Pancreas (tissue), 10 donors: ENCODE measurements around the gene BCAS3. TPM values are rescaled to one million over a fixed set of nuclear protein-coding genes. Genes with fewer than 3 reads are reported as not detected.

Experiments used
- ATAC-seq, 4 donors: fragments of 200-7000 bp; cut with Tn5 transposase; one replicate each; pipeline versions ENCODE4 v1.8.0 to v1.9.1; 2020; ENCODE audit warnings: mild to moderate bottlenecking in 4 of 4, moderate library complexity in 4 of 4
- DNase-seq, 6 donors: peaks; one replicate each; pipeline ENCODE4 v3.0.0-alpha.2; 2020
- FAIRE-seq: peaks from 2 replicates; lab custom pipeline; 2012; peaks lifted over from hg19 to GRCh38; lab: Jason Lieb, UNC
- H3K27ac ChIP-seq, 4 donors: fragments of 200-600 bp; sonication (generic); 1 replicate in 3 of 4; 2 replicates in 1 of 4; pipeline versions ENCODE4 v1.5.0 to v1.8.0; 2020
- H3K27me3 ChIP-seq, 4 donors: fragments of 200-600 bp; one replicate each; pipeline ENCODE4 v1.8.0; 2021
- H3K36me3 ChIP-seq, 3 donors: fragments of 200-600 bp; sonication (generic) in 1 of 3; one replicate each; pipeline versions ENCODE4 v1.5.0 to v1.8.0; 2020 to 2021
- H3K4me1 ChIP-seq, 3 donors: fragments of 200-600 bp; one replicate each; pipeline ENCODE4 v1.8.0; 2021
- H3K4me3 ChIP-seq, 4 donors: fragments of 200-600 bp; sonication (generic) in 2 of 4; one replicate each; pipeline versions ENCODE4 v1.5.0 to v1.8.0; 2020 to 2021
- H3K9me3 ChIP-seq, 4 donors: fragments of 200-600 bp; one replicate each; pipeline ENCODE4 v1.8.0; 2021
- WGBS, 2 donors: extraction: QIAGEN DNeasy Blood & Tissue Kit; methylation state at CpG; one replicate each; pipeline ENCODE4 v1.1.7; 2013; 5-methylcytosine and 5-hydroxymethylcytosine counted together
- intact Hi-C, 3 donors: fragments of 100-400 bp; cut with DNase I; formaldehyde crosslinking; loops; one replicate each; pipeline versions ENCODE4 v1.11.1 to v1.14.2; 2022
- polyA plus RNA-seq, 2 donors: library from polyadenylated mRNA; stranded (reverse); fragments of 200-250 nt; gene quantifications; one replicate each; pipeline ENCODE4 v1.2.3, GENCODE V29; 2013
- total RNA-seq, 6 donors: library from RNA; stranded (reverse); fragmentation: NEBNext Ultra II Directional in 4 of 6; extraction: Animal tissue kit (Norgen Biotek cat#: 25700) in 4 of 6; gene quantifications; one replicate each; pipeline versions ENCODE4 v1.2.1 to v1.2.4, GENCODE V29; 2021 to 2023
- TF ChIP-seq, protein P1 (sequence below), 4 donors: fragments of 200-600 bp; sonication (generic) in 3 of 4; IDR thresholded peaks; one replicate each; pipeline versions ENCODE4 v1.5.0 to v1.8.0; 2021; ENCODE audit warnings: antibody characterized with exemption in 4 of 4
- donor health status: healthy with polysubstance abuse.
- donor health status: DM: no; HTN: no; CAD: no; lungs with moderate emphysema.
- donor health status: DM: no; HTN: no; CAD: no.
- donor health status: control.
- donor health status: control.
- donor health status: Bipolar disorder and iron deficiency.
- donor health status: DM: yes; HTN: yes; CAD: no.
- donor health status: DM: no; HTN: no; CAD: no.
- donor health status: DM: no; HTN: no; CAD: no.
- donor health status: DM: yes; HTN: yes; CAD: no.

Gene BCAS3
- total and polyA plus RNA-seq, 8 donors, result 4.6 to 27.7 (median 13.2) TPM

DNA sequence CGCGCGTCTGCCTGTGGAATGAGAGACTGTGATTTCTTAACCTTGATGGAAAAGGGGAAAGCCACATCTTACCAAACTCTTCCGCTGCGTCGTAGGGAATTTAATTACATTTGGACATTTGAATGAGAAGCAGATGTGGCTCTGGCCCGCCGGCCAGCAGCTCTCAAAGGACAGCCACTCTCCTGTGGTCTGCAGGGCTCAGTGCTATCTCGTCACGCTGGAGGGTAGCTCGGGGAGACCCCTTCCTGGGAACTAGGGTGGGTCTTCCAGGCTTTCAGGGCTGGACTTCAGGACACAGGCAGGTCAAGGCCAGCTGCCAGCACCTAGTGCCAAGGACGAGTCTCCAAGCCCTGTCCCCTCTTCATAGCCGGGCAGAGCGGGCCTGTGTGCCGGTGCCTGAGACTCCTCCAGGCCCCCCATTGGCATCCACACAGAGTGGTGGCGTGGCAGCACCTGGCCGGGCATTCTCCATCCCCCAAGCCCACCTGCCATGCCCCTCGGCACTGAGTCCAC, 706.1 kb downstream of the BCAS3 start:
- Histone ChIP-seq H3K4me1 (no peaks in the 10 kb centered on the region), H3K27me3 (no peaks in the 10 kb centered on the region), H3K9me3 (no peaks in the 10 kb centered on the region), H3K36me3 (no peaks in the 10 kb centered on the region), H3K27ac (no peak overlapping the region), H3K4me3 (no peak overlapping the region)
- intact Hi-C loops, result loop anchor here in 1 of 3 donors (10.0 kb wide), 1 partner anchor 659 kb away; no protein-coding TSS in a partner anchor
- peak in 1 of 6 donors; percentile 43 for DNase-seq
- WGBS, 2 donors, result 90 to 94% methylated on average over 18 of the region's 18 CpGs
- TF ChIP-seq, protein P1, sequence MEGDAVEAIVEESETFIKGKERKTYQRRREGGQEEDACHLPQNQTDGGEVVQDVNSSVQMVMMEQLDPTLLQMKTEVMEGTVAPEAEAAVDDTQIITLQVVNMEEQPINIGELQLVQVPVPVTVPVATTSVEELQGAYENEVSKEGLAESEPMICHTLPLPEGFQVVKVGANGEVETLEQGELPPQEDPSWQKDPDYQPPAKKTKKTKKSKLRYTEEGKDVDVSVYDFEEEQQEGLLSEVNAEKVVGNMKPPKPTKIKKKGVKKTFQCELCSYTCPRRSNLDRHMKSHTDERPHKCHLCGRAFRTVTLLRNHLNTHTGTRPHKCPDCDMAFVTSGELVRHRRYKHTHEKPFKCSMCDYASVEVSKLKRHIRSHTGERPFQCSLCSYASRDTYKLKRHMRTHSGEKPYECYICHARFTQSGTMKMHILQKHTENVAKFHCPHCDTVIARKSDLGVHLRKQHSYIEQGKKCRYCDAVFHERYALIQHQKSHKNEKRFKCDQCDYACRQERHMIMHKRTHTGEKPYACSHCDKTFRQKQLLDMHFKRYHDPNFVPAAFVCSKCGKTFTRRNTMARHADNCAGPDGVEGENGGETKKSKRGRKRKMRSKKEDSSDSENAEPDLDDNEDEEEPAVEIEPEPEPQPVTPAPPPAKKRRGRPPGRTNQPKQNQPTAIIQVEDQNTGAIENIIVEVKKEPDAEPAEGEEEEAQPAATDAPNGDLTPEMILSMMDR (IDR thresholded peaks at IDR 0.05), result no peak
- FAIRE-seq, result no peak
- peak in 2 of 4 donors; percentile 15 to 24 for ATAC-seq

DNA sequence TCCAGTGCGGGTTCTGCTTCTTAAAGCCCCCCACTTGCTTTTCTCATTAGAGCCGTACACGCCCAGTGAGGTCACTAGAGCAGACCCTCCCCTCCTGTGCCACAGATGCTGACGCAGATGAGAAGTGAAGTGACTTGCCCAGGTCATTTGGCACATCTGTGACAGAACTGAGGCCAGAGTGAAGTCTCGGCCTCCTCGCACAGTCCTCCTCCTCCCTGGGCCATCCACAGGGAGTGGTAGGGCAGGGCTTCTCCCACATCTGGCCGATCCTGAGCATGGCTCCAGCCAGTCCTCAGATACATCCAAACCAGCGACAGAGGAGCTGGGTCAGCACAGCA, 706.7 kb downstream of the BCAS3 start:
- no peaks in the 10 kb centered on the region for H3K9me3 ChIP-seq
- H3K27me3 ChIP-seq, result no peaks in the 10 kb centered on the region
- H3K4me3 ChIP-seq, result no peak overlapping the region
- WGBS, 2 donors, result 91 to 94% methylated on average over 8 of the region's 8 CpGs
- ATAC-seq (no peak), DNase-seq (no peak), FAIRE-seq (no peak)
- TF ChIP-seq, protein P1 (IDR thresholded peaks at IDR 0.05), result no peak
- intact Hi-C loops, result loop anchor here in 1 of 3 donors (10.0 kb wide), 1 partner anchor 660 kb away; no protein-coding TSS in a partner anchor
- no peaks in the 10 kb centered on the region for H3K4me1 ChIP-seq
- H3K27ac ChIP-seq, result no peak overlapping the region
- no peaks in the 10 kb centered on the region for H3K36me3 ChIP-seq

DNA sequence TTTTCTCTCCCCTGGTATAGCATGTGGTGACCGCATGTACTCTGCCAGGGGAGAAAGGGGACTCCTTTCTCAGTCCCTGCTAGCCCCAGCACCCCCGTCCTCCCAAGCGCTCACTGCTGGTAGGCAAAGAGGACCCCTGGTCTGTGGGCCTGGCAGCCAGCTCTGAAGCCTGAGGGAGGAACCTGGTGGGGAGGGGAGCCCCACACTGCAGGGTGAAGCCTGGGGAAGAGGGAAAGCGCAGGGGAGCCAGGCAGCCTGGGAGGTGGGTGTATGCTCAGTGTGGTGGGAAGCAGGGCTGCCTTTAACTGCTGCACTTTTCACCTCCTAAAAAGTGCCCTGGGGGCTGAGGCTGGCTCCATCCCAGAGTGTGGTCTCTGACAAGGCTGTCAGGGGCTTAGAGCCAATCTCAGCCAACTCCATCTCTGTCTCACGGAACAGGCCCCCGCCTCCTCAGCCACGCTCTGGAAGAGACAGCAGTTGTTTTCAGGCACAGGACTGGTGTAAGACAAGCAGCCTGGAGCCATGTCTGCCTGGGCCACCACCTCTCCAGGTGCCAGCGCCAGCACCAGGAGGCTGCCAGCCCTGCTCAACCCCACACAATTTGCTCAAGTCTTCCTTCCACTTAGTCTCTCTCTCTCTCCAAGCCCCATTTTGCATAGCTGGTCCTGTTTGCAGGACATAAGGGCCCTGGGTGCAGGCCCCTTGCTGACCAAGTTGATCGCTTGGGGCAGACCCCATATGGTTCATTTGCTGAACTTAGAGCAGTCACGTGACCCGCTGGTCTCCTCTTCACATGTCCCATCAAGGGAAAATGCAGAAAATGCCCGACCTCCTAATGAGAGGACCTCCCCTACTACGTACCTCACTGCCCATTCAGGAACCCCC, 707.3 kb downstream of the BCAS3 start:
- Histone ChIP-seq H3K27ac (no peak overlapping the region), H3K4me3 (no peak overlapping the region), H3K27me3 (no peaks in the 10 kb centered on the region), H3K36me3 (no peaks in the 10 kb centered on the region), H3K9me3 (no peaks in the 10 kb centered on the region), H3K4me1 (peaks cover 0 to 3% (median 0%) of the 10 kb centered on the region in 3 donors)
- DNase-seq (peak in 1 of 6 donors; percentile 36), FAIRE-seq (no peak), ATAC-seq (no peak)
- WGBS, 2 donors, result 92 to 95% methylated on average over 13 of the region's 13 CpGs
- TF ChIP-seq, protein P1 (IDR thresholded peaks at IDR 0.05), result no peak
- intact Hi-C loops, result loop anchor here in 1 of 3 donors (10.0 kb wide), 1 partner anchor 660 kb away; no protein-coding TSS in a partner anchor

DNA sequence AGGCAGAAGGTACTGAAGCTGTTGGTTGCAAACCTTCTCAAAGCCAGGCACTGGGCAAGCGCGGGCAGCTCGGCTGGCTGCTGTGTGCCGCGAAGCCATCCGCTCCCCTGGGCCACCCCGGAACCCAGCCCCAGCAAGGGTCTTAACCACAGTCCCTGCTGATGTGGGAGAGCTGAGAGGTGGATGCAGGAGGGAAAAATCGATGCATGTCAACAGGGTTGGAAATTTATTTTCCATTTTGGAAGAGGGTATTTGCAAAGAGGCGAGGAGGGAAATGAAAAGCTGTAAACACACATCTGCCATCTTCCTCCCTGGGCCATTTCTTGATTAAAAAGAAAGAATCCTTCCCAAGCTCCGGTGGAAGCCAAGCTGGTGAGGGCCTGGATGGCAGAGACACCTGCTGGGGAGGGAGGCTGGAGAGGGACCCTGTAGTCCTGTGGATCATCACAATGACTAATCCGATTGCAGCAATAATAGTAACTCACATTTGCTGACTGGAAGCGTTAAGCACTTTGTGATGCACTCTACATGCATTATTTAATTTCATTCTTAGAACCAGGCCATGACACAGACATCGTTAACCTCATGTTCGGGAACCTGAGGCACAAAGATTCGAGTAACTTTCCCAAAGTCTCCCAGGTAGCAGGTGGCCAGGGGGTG, 708.1 kb downstream of the BCAS3 start:
- H3K9me3 ChIP-seq, result no peaks in the 10 kb centered on the region
- DNase-seq (peak in 1 of 6 donors; percentile 36), FAIRE-seq (no peak), ATAC-seq (no peak)
- H3K4me1 ChIP-seq, result peaks cover 0 to 3% (median 0%) of the 10 kb centered on the region in 3 donors
- no peak overlapping the region for H3K27ac ChIP-seq
- H3K27me3 ChIP-seq, result no peaks in the 10 kb centered on the region
- TF ChIP-seq, protein P1 (IDR thresholded peaks at IDR 0.05), result no peak
- no peak overlapping the region for H3K4me3 ChIP-seq
- no peaks in the 10 kb centered on the region for H3K36me3 ChIP-seq
- WGBS, 2 donors, result 91 to 95% methylated on average over 15 of the region's 15 CpGs
- intact Hi-C loops, result loop anchor here in 1 of 3 donors (10.0 kb wide), 1 partner anchor 661 kb away; no protein-coding TSS in a partner anchor
